ENCODE results near the gene ELOVL6. TPM values are rescaled to one million over a fixed set of nuclear protein-coding genes. Genes with fewer than 3 reads are reported as not detected.
A peak's percentile ranks its signal among the peaks of the same experiment; 100 is the strongest.

The ELOVL6 gene
- total and polyA plus RNA-seq, 10 of the 15 experiments (the other 5 are each of a cell fraction or from before 2014, with no cell fraction given) = 3.9 to 33.5 (median 8.1) TPM

DNA sequence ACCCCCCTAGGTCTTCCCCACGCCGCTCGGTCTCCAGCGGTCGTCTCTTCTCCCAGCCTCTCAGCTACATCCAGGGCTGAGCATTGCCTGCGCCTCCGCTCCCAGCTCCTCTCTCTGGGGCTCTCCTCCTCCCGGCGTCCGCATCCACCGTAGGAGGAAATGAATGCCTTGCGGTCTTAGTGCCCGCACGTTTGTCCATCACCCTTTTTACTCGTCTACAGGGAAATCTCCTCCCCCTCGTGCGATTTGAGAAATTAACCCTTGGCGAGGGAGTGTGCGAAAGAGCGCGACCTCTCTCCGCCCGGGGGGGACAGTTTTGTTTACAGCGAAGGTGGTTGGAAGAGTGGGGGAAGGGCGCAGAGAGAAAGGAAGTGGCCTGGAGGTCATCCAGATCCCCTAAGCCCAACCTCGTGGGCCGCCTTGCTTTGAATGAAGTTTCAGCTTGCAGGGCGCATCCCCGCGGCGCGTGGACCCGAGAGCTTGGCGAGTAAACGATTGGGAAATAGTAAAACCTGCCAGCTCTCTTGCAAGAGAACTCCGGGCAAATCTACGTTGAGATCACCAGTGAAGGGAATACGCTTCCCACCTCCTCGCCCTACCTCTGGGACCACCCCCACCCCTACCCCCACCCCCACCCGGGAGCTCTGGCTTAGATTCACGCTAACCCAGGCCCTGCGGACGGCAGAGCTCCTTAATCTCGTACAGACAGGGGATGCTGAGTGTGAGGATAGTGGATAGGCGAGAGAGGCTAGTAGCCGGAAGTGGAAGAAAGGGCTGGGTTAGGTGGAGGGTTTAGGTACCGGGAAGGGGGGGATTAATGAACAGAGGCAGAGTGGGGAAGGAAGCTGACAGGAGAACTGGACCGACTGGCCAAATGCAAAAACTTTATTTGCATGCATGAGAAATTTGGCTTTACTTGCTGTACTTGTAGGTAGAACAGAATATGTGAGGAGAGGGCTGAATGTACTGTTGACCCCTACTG, at the start of gene ELOVL6 (continued):
- peak; percentile 71; the same call in 1 of the 2 replicates for TF ChIP-seq MTA3 (IDR thresholded peaks at IDR 0.05; ENCODE audit: borderline replicate concordance, low read length)
- no peak for TF ChIP-seq NFXL1 (IDR thresholded peaks at IDR 0.05; ENCODE audit: borderline replicate concordance)
- TF ChIP-seq SMAD1 (IDR thresholded peaks at IDR 0.05; ENCODE audit: low read depth, partially characterized antibody) = peak; percentile 29
- TF ChIP-seq MYC (IDR thresholded peaks at IDR 0.05; ENCODE audit: insufficient read depth, insufficient read length, insufficient replicate concordance, low read length, severe bottlenecking) = peak; percentile 35
- TF ChIP-seq EZH2 (IDR thresholded peaks at IDR 0.05; ENCODE audit: borderline replicate concordance, control insufficient read depth, low read depth, low read length) = no peak
- no peak for TF ChIP-seq SIX5 (IDR thresholded peaks at IDR 0.05; ENCODE audit: low read depth, low read length, severe bottlenecking)
- peak; percentile 65 for TF ChIP-seq POLR2A (IDR thresholded peaks at IDR 0.05; ENCODE audit: low read depth, low read length)
- no peak for TF ChIP-seq ZNF384 (IDR thresholded peaks at IDR 0.05; ENCODE audit: borderline replicate concordance, low read depth, low read length)
- TF ChIP-seq RFX5 (IDR thresholded peaks at IDR 0.05; ENCODE audit: low read depth, low read length) = no peak
- TF ChIP-seq PRDM15 (CRISPR knock-in tag; IDR thresholded peaks at IDR 0.05) = no peak
- TF ChIP-seq GATAD2B (conservative IDR thresholded peaks at IDR 0.05; ENCODE audit: low read depth) = peak; percentile 85
- no peak for TF ChIP-seq ZNF274 (IDR thresholded peaks at IDR 0.05; ENCODE audit: insufficient read depth, insufficient read length)
- TF ChIP-seq IRF5 (IDR thresholded peaks at IDR 0.05; ENCODE audit: borderline replicate concordance) = 0 out of 2 replicates have a peak, but pooled peaks have one; percentile 25
- TF ChIP-seq, protein P1, sequence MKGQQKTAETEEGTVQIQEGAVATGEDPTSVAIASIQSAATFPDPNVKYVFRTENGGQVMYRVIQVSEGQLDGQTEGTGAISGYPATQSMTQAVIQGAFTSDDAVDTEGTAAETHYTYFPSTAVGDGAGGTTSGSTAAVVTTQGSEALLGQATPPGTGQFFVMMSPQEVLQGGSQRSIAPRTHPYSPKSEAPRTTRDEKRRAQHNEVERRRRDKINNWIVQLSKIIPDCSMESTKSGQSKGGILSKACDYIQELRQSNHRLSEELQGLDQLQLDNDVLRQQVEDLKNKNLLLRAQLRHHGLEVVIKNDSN (IDR thresholded peaks at IDR 0.05; ENCODE audit: borderline replicate concordance, extremely low read length, insufficient read depth, low read depth, low read length) = no peak
- TF ChIP-seq ATF2 (IDR thresholded peaks at IDR 0.05; ENCODE audit: low read length) = peak; percentile 27; the same call in 1 of the 2 replicates
- peak; percentile 37 for TF ChIP-seq SP1 (IDR thresholded peaks at IDR 0.05; ENCODE audit: low read depth, low read length)
- TF ChIP-seq HDAC6 (IDR thresholded peaks at IDR 0.05; ENCODE audit: unreplicated experiment) = no peak
- TF ChIP-seq CHD4 (IDR thresholded peaks at IDR 0.05) = no peak
